K562 (cell line): Measurements from ENCODE around the gene ARFGEF2. TPM values are rescaled to one million over a fixed set of nuclear protein-coding genes. Genes with fewer than 3 reads are reported as not detected.
A peak's percentile ranks its signal among the peaks of the same experiment; 100 is the strongest.

Experiments
- ATAC-seq: fragments of 200-7000 bp; cut with Tn5 transposase; 3 replicates; pipeline ENCODE4 v1.9.1; 2020; ENCODE audit warnings: moderate library complexity
- BruUV-seq: library from RNA; stranded (reverse); fragments of 400-500 nt; replicated peaks from 2 replicates; lab custom pipeline; 2021; lab: Mats Ljungman, UMichigan
- CTCF ChIA-PET: fragments of 300-600 bp; formaldehyde crosslinking; extraction: SDS; loops from one replicate; lab custom pipeline; 2021; ENCODE audit warnings: low intra/inter-chr PET ratio; lab: Yijun Ruan, JAX
- POLR2A ChIA-PET: fragments of 300-600, 350-650 bp; sonication (Branson Sonifier 250); formaldehyde crosslinking; extraction: SDS; loops from one replicate; lab custom pipeline; 2021; ENCODE audit warnings: antibody characterized with exemption, inconsistent platforms; lab: Yijun Ruan, JAX
- DNase-seq, 4 experiments: peaks; one replicate each; pipeline versions ENCODE4 v3.0.0 to v3.0.0-alpha.2; 2011 to 2018; ENCODE audit warnings: low spot score in 3 of 4, mixed read lengths in 3 of 4; ENCODE audit errors: extremely low read depth in 1 of 4
- FAIRE-seq: peaks from 2 replicates; lab custom pipeline; 2011; peaks lifted over from hg19 to GRCh38; lab: Jason Lieb, UNC
- H2AFZ ChIP-seq: 2 replicates; pipeline ENCODE4 v1.6.0; 2011; ENCODE audit warnings: low read depth, low read length, control low read depth, inconsistent platforms
- H3K27ac ChIP-seq: fragments of 200-600 bp; 3 replicates; pipeline ENCODE4 v1.8.0; 2011; ENCODE audit warnings: low read depth, mild to moderate bottlenecking, control low read depth, inconsistent platforms, low read length, moderate library complexity, mixed read lengths; ENCODE audit errors: extremely low read depth
- H3K27me3 ChIP-seq, 2 experiments: fragments of 300-600 bp in 1 of 2; 2 replicates in 1 of 2; 3 replicates in 1 of 2; pipeline versions ENCODE4 v1.6.0 to v1.8.0; 2011; ENCODE audit warnings: inconsistent platforms in 2 of 2, low read length in 2 of 2, mild to moderate bottlenecking in 1 of 2, mixed read lengths in 1 of 2, moderate library complexity in 1 of 2; ENCODE audit not compliant: control insufficient read depth in 2 of 2, insufficient read depth in 2 of 2
- H3K36me3 ChIP-seq: fragments of 300-600 bp; 3 replicates; pipeline ENCODE4 v1.8.0; 2011; ENCODE audit warnings: mild to moderate bottlenecking, low read length, inconsistent platforms; ENCODE audit not compliant: control insufficient read depth, insufficient read depth
- H3K4me1 ChIP-seq, 2 experiments: fragments of 200-600 bp in 1 of 2; replicated peaks in 1 of 2; 2 replicates in 1 of 2; 3 replicates in 1 of 2; pipeline versions ENCODE4 v1.5.1 to v1.8.0; 2011; ENCODE audit warnings: inconsistent platforms in 2 of 2, low read length in 2 of 2, mild to moderate bottlenecking in 1 of 2, mixed read lengths in 1 of 2, moderate library complexity in 1 of 2; ENCODE audit not compliant: control insufficient read depth in 2 of 2, insufficient read depth in 2 of 2
- H3K4me2 ChIP-seq: 2 replicates; pipeline ENCODE4 v1.6.1; 2011; ENCODE audit warnings: low read length, control low read depth, inconsistent platforms, mixed read lengths; ENCODE audit not compliant: insufficient read depth
- H3K4me3 ChIP-seq: fragments of 200-600 bp; sonication (generic), shearing (Covaris generic); 2 replicates; pipeline ENCODE4 v1.5.1; 2016; ENCODE audit warnings: control low read depth, inconsistent platforms
- H3K79me2 ChIP-seq: fragments of 200-600 bp; 3 replicates; pipeline ENCODE4 v1.8.0; 2011; ENCODE audit warnings: low read length, inconsistent platforms; ENCODE audit not compliant: control insufficient read depth, insufficient read depth
- H3K9ac ChIP-seq, 2 experiments: 2 replicates each; pipeline versions ENCODE4 v1.6.0 to v1.6.1; 2011; ENCODE audit warnings: low read depth in 2 of 2, low read length in 2 of 2, control low read depth in 1 of 2, inconsistent platforms in 1 of 2, mild to moderate bottlenecking in 1 of 2, mixed read lengths in 1 of 2; ENCODE audit not compliant: insufficient read depth in 1 of 2
- H3K9me1 ChIP-seq: one replicate; pipeline ENCODE4 v1.6.0; 2011; ENCODE audit warnings: inconsistent platforms, mild to moderate bottlenecking, low read length, moderate library complexity; ENCODE audit not compliant: control insufficient read depth, insufficient read depth
- H3K9me3 ChIP-seq: replicated peaks from 2 replicates; pipeline ENCODE4 v1.5.1; 2011; ENCODE audit warnings: low read depth, low read length, inconsistent platforms; ENCODE audit not compliant: control insufficient read depth, insufficient read depth
- H4K20me1 ChIP-seq: replicated peaks from 2 replicates; pipeline ENCODE4 v1.6.1; 2011; ENCODE audit warnings: low read length, inconsistent platforms, mixed read lengths; ENCODE audit not compliant: control insufficient read depth, insufficient read depth
- NUFIP1 ChIP-seq: fragments of 450-650 bp; IDR thresholded peaks from 2 replicates; pipeline ENCODE4 v1.6.1; 2018; ENCODE audit not compliant: partially characterized antibody
- ZNF766 ChIP-seq: fragments of 200-800 bp; sonication (Bioruptor generic); conservative IDR thresholded peaks from 2 replicates; pipeline ENCODE4 v1.6.1; 2016; ENCODE audit warnings: missing genetic modification characterization, missing compliant biosample characterization
- WGBS: fragments of 100-300 bp; shearing (Covaris generic); methylation state at CpG from one replicate; pipeline ENCODE4 v1.1.6; 2016; ENCODE audit warnings: low coverage, mixed read lengths; ENCODE audit not compliant: insufficient coverage; ENCODE audit errors: missing lambda C conversion rate; 5-methylcytosine and 5-hydroxymethylcytosine counted together
- in situ Hi-C: fragments of 300-500 bp; cut with MboI; formaldehyde crosslinking; loops from 4 replicates; pipeline ENCODE4 v1.15.0; 2018; ENCODE audit warnings: inconsistent platforms, mixed read lengths
- intact Hi-C: fragments of 100-400 bp; cut with micrococcal nuclease; formaldehyde crosslinking; loops from 2 replicates; pipeline ENCODE4 v1.14.2; 2022
- polyA plus RNA-seq, 8 experiments: library from polyadenylated mRNA; depleted of rRNA in 4 of 8; stranded (reverse) in 5 of 8; unstranded in 3 of 8; fragments of >200 nt; fragmentation: Nextera tagmentation in 2 of 8; fragmentation: Illumina TruSeq in 1 of 8; extraction: Ambion mirVana in 2 of 8; extraction: Trizol in 1 of 8; gene quantifications; 2 replicates each; pipeline versions ENCODE4 v1.2.1 to v1.2.3, GENCODE V29; 2011 to 2014; ENCODE audit warnings: inconsistent platforms in 1 of 8, missing spikeins in 1 of 8
- total RNA-seq, 7 experiments: library from RNA; depleted of rRNA in 6 of 7; stranded (reverse); fragments of >200 nt in 6 of 7; fragmentation: Illumina TruSeq in 2 of 7; extraction: Trizol in 2 of 7; gene quantifications; 2 replicates each; pipeline versions ENCODE4 v1.2.1 to v1.2.3, GENCODE V29; 2011 to 2021; ENCODE audit warnings: low replicate concordance in 1 of 7
- TF ChIP-seq, protein P1 (sequence below): fragments of 450-650 bp; IDR thresholded peaks from one replicate; pipeline ENCODE4 v1.6.1; 2018; ENCODE audit warnings: mild to moderate bottlenecking, moderate library complexity; ENCODE audit not compliant: partially characterized antibody
- TF ChIP-seq, protein P2 (sequence below), 3 experiments: IDR thresholded peaks in 2 of 3; conservative IDR thresholded peaks in 1 of 3; 2 replicates each; pipeline ENCODE4 v1.5.1; 2011 to 2012; ENCODE audit warnings: low read length in 3 of 3, mild to moderate bottlenecking in 3 of 3, control low read depth in 2 of 3, improper control_type of control experiment in 1 of 3, inconsistent platforms in 1 of 3, low read depth in 1 of 3, mixed read lengths in 1 of 3, moderate library complexity in 1 of 3; ENCODE audit not compliant: insufficient read depth in 2 of 3
- TF ChIP-seq, protein P3 (sequence below): sonication (generic); formaldehyde crosslinking; IDR thresholded peaks from 2 replicates; pipeline ENCODE4 v1.8.0; 2023; ENCODE audit warnings: missing genetic modification reagents, mild to moderate bottlenecking, borderline replicate concordance
- TF ChIP-seq, protein P4 (sequence below), 2 experiments: IDR thresholded peaks; 2 replicates each; pipeline ENCODE4 v1.6.1; 2012; ENCODE audit warnings: improper control_type of control experiment in 2 of 2, low read depth in 2 of 2, low read length in 2 of 2, borderline replicate concordance in 1 of 2
- TF ChIP-seq, protein P5 (sequence below): IDR thresholded peaks from 2 replicates; pipeline ENCODE4 v1.6.1; 2014; ENCODE audit warnings: antibody characterized with exemption

ARFGEF2 gene
- total and polyA plus RNA-seq, 9 of the 15 experiments (the other 6 are each of a cell fraction or from before 2014, with no cell fraction given): 4.2 to 18.8 (median 13.7) TPM

DNA sequence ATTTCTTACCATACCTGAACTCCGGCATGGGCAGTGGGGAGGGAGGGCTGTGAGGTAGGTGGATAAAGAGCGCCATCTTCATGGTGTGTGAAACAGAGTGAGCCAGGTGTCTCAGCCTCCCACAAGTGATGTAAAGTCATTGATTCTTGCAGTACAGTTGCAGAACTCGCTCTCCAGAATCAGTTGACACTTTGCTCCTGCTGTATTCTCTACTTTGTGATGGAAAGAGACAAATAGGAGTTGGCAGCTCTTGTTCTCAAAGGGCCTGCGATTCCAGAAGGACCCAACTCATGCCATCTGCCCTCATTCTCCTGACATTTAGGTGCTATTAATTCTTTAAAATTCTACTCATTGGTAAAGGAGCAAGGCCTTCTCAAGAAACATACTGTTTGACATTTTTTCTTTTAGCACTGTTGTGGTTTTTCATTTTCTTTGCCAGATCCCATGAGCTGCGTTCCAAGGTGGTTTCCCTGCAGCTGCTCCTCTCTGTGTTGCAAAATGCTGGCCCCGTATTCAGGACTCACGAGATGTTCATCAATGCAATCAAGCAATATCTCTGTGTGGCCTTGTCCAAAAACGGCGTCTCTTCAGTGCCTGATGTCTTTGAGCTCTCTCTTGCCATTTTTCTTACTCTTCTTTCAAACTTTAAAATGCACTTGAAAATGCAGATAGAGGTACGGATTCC, 49.3 kb downstream of the ARFGEF2 start:
- Histone ChIP-seq H3K27ac (no peak overlapping the region), H3K36me3 (peaks cover 71% of the 10 kb centered on the region), H3K4me1 (no peaks in the 10 kb centered on the region), H3K79me2 (no peaks in the 10 kb centered on the region), H2AFZ (no peak overlapping the region), H3K9me3 (no peaks in the 10 kb centered on the region), H3K9ac (no peak overlapping the region), H3K4me2 (no peak overlapping the region), H3K9me1 (no peaks in the 10 kb centered on the region), H3K27me3 (no peaks in the 10 kb centered on the region), H4K20me1 (no peaks in the 10 kb centered on the region), H3K4me3 (no peak overlapping the region)
- DNase-seq: no peak
- no peak for ATAC-seq
- CTCF ChIA-PET: interaction anchor here (0.7 kb wide), 1 partner anchor 335 kb away, joined by 3 read pairs; no protein-coding TSS in a partner anchor
- POLR2A ChIA-PET: interaction anchor here (1.0 kb wide), 1 partner anchor 21 kb away, joined by 3 read pairs; no protein-coding TSS in a partner anchor
- no TSS peak for BruUV-seq
- in situ Hi-C loops: no loop called here
- intact Hi-C loops: no loop called here
- no peak for FAIRE-seq
- 97% methylated on average over 10 of the region's 10 CpGs for WGBS
- no peak for TF ChIP-seq NUFIP1
- TF ChIP-seq, protein P1, sequence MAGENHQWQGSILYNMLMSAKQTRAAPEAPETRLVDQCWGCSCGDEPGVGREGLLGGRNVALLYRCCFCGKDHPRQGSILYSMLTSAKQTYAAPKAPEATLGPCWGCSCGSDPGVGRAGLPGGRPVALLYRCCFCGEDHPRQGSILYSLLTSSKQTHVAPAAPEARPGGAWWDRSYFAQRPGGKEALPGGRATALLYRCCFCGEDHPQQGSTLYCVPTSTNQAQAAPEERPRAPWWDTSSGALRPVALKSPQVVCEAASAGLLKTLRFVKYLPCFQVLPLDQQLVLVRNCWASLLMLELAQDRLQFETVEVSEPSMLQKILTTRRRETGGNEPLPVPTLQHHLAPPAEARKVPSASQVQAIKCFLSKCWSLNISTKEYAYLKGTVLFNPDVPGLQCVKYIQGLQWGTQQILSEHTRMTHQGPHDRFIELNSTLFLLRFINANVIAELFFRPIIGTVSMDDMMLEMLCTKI: no peak
- TF ChIP-seq, protein P2, sequence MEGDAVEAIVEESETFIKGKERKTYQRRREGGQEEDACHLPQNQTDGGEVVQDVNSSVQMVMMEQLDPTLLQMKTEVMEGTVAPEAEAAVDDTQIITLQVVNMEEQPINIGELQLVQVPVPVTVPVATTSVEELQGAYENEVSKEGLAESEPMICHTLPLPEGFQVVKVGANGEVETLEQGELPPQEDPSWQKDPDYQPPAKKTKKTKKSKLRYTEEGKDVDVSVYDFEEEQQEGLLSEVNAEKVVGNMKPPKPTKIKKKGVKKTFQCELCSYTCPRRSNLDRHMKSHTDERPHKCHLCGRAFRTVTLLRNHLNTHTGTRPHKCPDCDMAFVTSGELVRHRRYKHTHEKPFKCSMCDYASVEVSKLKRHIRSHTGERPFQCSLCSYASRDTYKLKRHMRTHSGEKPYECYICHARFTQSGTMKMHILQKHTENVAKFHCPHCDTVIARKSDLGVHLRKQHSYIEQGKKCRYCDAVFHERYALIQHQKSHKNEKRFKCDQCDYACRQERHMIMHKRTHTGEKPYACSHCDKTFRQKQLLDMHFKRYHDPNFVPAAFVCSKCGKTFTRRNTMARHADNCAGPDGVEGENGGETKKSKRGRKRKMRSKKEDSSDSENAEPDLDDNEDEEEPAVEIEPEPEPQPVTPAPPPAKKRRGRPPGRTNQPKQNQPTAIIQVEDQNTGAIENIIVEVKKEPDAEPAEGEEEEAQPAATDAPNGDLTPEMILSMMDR (IDR thresholded peaks at IDR 0.05 in 2 of 3, conservative IDR thresholded peaks at IDR 0.05 in 1 of 3; ENCODE audit: insufficient read depth in 2 of 3, low read depth in 1 of 3, low read length in 3 of 3): peak in 1 of 3 experiments; percentile 11; a peak in 1 of 6 replicates
- no peak for TF ChIP-seq ZNF766 (CRISPR knock-in tag)
- TF ChIP-seq, protein P3, sequence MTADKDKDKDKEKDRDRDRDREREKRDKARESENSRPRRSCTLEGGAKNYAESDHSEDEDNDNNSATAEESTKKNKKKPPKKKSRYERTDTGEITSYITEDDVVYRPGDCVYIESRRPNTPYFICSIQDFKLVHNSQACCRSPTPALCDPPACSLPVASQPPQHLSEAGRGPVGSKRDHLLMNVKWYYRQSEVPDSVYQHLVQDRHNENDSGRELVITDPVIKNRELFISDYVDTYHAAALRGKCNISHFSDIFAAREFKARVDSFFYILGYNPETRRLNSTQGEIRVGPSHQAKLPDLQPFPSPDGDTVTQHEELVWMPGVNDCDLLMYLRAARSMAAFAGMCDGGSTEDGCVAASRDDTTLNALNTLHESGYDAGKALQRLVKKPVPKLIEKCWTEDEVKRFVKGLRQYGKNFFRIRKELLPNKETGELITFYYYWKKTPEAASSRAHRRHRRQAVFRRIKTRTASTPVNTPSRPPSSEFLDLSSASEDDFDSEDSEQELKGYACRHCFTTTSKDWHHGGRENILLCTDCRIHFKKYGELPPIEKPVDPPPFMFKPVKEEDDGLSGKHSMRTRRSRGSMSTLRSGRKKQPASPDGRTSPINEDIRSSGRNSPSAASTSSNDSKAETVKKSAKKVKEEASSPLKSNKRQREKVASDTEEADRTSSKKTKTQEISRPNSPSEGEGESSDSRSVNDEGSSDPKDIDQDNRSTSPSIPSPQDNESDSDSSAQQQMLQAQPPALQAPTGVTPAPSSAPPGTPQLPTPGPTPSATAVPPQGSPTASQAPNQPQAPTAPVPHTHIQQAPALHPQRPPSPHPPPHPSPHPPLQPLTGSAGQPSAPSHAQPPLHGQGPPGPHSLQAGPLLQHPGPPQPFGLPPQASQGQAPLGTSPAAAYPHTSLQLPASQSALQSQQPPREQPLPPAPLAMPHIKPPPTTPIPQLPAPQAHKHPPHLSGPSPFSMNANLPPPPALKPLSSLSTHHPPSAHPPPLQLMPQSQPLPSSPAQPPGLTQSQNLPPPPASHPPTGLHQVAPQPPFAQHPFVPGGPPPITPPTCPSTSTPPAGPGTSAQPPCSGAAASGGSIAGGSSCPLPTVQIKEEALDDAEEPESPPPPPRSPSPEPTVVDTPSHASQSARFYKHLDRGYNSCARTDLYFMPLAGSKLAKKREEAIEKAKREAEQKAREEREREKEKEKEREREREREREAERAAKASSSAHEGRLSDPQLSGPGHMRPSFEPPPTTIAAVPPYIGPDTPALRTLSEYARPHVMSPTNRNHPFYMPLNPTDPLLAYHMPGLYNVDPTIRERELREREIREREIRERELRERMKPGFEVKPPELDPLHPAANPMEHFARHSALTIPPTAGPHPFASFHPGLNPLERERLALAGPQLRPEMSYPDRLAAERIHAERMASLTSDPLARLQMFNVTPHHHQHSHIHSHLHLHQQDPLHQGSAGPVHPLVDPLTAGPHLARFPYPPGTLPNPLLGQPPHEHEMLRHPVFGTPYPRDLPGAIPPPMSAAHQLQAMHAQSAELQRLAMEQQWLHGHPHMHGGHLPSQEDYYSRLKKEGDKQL (CRISPR knock-in tag): no peak
- TF ChIP-seq, protein P4, sequence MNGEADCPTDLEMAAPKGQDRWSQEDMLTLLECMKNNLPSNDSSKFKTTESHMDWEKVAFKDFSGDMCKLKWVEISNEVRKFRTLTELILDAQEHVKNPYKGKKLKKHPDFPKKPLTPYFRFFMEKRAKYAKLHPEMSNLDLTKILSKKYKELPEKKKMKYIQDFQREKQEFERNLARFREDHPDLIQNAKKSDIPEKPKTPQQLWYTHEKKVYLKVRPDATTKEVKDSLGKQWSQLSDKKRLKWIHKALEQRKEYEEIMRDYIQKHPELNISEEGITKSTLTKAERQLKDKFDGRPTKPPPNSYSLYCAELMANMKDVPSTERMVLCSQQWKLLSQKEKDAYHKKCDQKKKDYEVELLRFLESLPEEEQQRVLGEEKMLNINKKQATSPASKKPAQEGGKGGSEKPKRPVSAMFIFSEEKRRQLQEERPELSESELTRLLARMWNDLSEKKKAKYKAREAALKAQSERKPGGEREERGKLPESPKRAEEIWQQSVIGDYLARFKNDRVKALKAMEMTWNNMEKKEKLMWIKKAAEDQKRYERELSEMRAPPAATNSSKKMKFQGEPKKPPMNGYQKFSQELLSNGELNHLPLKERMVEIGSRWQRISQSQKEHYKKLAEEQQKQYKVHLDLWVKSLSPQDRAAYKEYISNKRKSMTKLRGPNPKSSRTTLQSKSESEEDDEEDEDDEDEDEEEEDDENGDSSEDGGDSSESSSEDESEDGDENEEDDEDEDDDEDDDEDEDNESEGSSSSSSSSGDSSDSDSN (IDR thresholded peaks at IDR 0.05; ENCODE audit: borderline replicate concordance in 1 of 2, low read depth in 2 of 2, low read length in 2 of 2): no peak
- TF ChIP-seq, protein P5, sequence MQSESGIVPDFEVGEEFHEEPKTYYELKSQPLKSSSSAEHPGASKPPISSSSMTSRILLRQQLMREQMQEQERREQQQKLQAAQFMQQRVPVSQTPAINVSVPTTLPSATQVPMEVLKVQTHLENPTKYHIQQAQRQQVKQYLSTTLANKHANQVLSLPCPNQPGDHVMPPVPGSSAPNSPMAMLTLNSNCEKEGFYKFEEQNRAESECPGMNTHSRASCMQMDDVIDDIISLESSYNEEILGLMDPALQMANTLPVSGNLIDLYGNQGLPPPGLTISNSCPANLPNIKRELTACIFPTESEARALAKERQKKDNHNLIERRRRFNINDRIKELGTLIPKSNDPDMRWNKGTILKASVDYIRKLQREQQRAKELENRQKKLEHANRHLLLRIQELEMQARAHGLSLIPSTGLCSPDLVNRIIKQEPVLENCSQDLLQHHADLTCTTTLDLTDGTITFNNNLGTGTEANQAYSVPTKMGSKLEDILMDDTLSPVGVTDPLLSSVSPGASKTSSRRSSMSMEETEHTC: no peak
